Motor neuron (in vitro differentiated cells): ENCODE measurements around the gene AMPD3. TPM values are rescaled to one million over a fixed set of nuclear protein-coding genes. Genes with fewer than 3 reads are reported as not detected.

Experiments used
- ATAC-seq, 8 experiments: fragments of 200-7000 bp; cut with Tn5 transposase; replicated peaks in 6 of 8; 2 replicates each; pipeline ENCODE4 v1.8.0; 2021; ENCODE audit warnings: mild to moderate bottlenecking in 8 of 8, moderate library complexity in 8 of 8
- H3K27ac ChIP-seq, 2 donors: fragments of 250-450 bp; sonication (Bioruptor Pico); 2 replicates each; pipeline ENCODE4 v1.9.0; 2021; ENCODE audit warnings: antibody characterized with exemption in 2 of 2, mild to moderate bottlenecking in 2 of 2, moderate library complexity in 1 of 2
- H3K4me1 ChIP-seq, 2 donors: fragments of 250-450 bp; sonication (Bioruptor Pico); replicated peaks in 1 of 2; 2 replicates each; pipeline ENCODE4 v1.6.1; 2021; ENCODE audit warnings: antibody characterized with exemption in 2 of 2, mild to moderate bottlenecking in 2 of 2, moderate library complexity in 1 of 2
- H3K4me3 ChIP-seq, 5 donors: fragments of 250-450 bp; sonication (Bioruptor Pico); 2 replicates each; pipeline ENCODE4 v1.9.0; 2021; ENCODE audit warnings: antibody characterized with exemption in 5 of 5, mild to moderate bottlenecking in 5 of 5, moderate library complexity in 4 of 5
- WGBS, 10 experiments: fragments of 450-650 bp; shearing (Covaris generic); methylation state at CpG; one replicate each; pipeline ENCODE4 v1.0.0; 2022; 5-methylcytosine and 5-hydroxymethylcytosine counted together
- in situ Hi-C, 9 experiments: fragments of 400-800 bp; cut with MboI; loops; one replicate each; pipeline ENCODE4 v1.15.0; 2021; ENCODE audit warnings: low sequenced_read_pairs in 9 of 9, low pct_unique_long_range_greater_than_20kb in 2 of 9; ENCODE audit not compliant: unreplicated experiment in 9 of 9
- total RNA-seq, 8 experiments: library from RNA; unstranded; fragments of 300-600 nt; gene quantifications; 2 replicates each; pipeline versions ENCODE4 v1.2.3 to v1.2.4, GENCODE V29; 2022

The AMPD3 gene
- total RNA-seq, 8 experiments from 2014 or later = 0.46 to 13.5 (median 2.4) TPM

- no peak for ATAC-seq
- Histone ChIP-seq H3K4me1 (no peaks in the 10 kb centered on the region), H3K27ac (no peak overlapping the region), H3K4me3 (no peak overlapping the region)
- WGBS, 10 experiments = 43 to 100% (median 91%) methylated on average over 1 to 3 of the region's 5 CpGs; no CpG with 5 or more reads in 6 of the 10 experiments
- in situ Hi-C loops = no loop called here
Observed at GRCh38 chr11:10499452-10499851, 44.4 kb downstream of the AMPD3 start.

- in situ Hi-C loops = loop anchor here in 2 of 9 experiments (25.0 kb wide), 1 partner anchor 237 kb away; no protein-coding TSS in a partner anchor
- Histone ChIP-seq H3K27ac (no peak overlapping the region), H3K4me1 (no peaks in the 10 kb centered on the region), H3K4me3 (no peak overlapping the region)
- WGBS, 10 experiments = 50 to 90% (median 81%) methylated on average over 2 to 6 of the region's 15 CpGs; no CpG with 5 or more reads in 5 of the 10 experiments
- no peak for ATAC-seq
Observed at GRCh38 chr11:10499874-10500601, 45.0 kb downstream of the AMPD3 start.

GRCh38 chr11:10500757-10501684, 46.0 kb downstream of the AMPD3 start:
- in situ Hi-C loops = loop anchor here in 2 of 9 experiments (25.0 kb wide), 1 partner anchor 236 kb away; no protein-coding TSS in a partner anchor
- 54 to 100% (median 94%) methylated on average over 1 to 7 of the region's 20 CpGs; no CpG with 5 or more reads in 3 of the 10 experiments for WGBS, 10 experiments
- ATAC-seq = no peak
- Histone ChIP-seq H3K27ac (no peak overlapping the region), H3K4me3 (no peak overlapping the region), H3K4me1 (no peaks in the 10 kb centered on the region)

GRCh38 chr11:10502065-10502680, 47.1 kb downstream of the AMPD3 start:
- no peaks in the 10 kb centered on the region for H3K4me1 ChIP-seq
- no peak overlapping the region for H3K4me3 ChIP-seq
- ATAC-seq = no peak
- WGBS, 10 experiments = 80 to 100% (median 89%) methylated on average over 1 to 5 of the region's 6 CpGs; no CpG with 5 or more reads in 1 of the 10 experiments
- in situ Hi-C loops = loop anchor here in 2 of 9 experiments (25.0 kb wide), 1 partner anchor 235 kb away; no protein-coding TSS in a partner anchor
- no peak overlapping the region for H3K27ac ChIP-seq

GRCh38 chr11:10502770-10503169, 47.7 kb downstream of the AMPD3 start:
- Histone ChIP-seq H3K4me1 (no peaks in the 10 kb centered on the region), H3K27ac (no peak overlapping the region), H3K4me3 (no peak overlapping the region)
- ATAC-seq = no peak
- in situ Hi-C loops = loop anchor here in 2 of 9 experiments (25.0 kb wide), 1 partner anchor 235 kb away; no protein-coding TSS in a partner anchor
- 61 to 95% (median 86%) methylated on average over 2 to 3 of the region's 3 CpGs; no CpG with 5 or more reads in 3 of the 10 experiments for WGBS, 10 experiments

- ATAC-seq = no peak
- Histone ChIP-seq H3K4me3 (no peak overlapping the region), H3K27ac (no peak overlapping the region), H3K4me1 (no peaks in the 10 kb centered on the region)
- in situ Hi-C loops = loop anchor here in 2 of 9 experiments (25.0 kb wide), 1 partner anchor 234 kb away; no protein-coding TSS in a partner anchor
- 78 to 100% (median 92%) methylated on average over 1 to 2 of the region's 2 CpGs; no CpG with 5 or more reads in 2 of the 10 experiments for WGBS, 10 experiments
Observed at GRCh38 chr11:10503221-10503620, 48.2 kb downstream of the AMPD3 start.

GRCh38 chr11:10503777-10504480, 48.9 kb downstream of the AMPD3 start:
- no peak overlapping the region for H3K27ac ChIP-seq
- 27 to 100% (median 81%) methylated on average over 1 to 5 of the region's 5 CpGs; no CpG with 5 or more reads in 2 of the 10 experiments for WGBS, 10 experiments
- no peak overlapping the region for H3K4me3 ChIP-seq
- no peak for ATAC-seq
- in situ Hi-C loops = loop anchor here in 2 of 9 experiments (25.0 kb wide), 1 partner anchor 233 kb away; no protein-coding TSS in a partner anchor
- H3K4me1 ChIP-seq = no peaks in the 10 kb centered on the region

GRCh38 chr11:10504490-10504889, 49.4 kb downstream of the AMPD3 start:
- WGBS, 10 experiments = 40 to 100% (median 84%) methylated on average over 1 to 5 of the region's 11 CpGs; no CpG with 5 or more reads in 4 of the 10 experiments
- in situ Hi-C loops = loop anchor here in 2 of 9 experiments (25.0 kb wide), 1 partner anchor 233 kb away; no protein-coding TSS in a partner anchor
- H3K4me1 ChIP-seq = no peaks in the 10 kb centered on the region
- H3K4me3 ChIP-seq = no peak overlapping the region
- no peak for ATAC-seq
- H3K27ac ChIP-seq = no peak overlapping the region

- in situ Hi-C loops = loop anchor here in 2 of 9 experiments (25.0 kb wide), 1 partner anchor 232 kb away; no protein-coding TSS in a partner anchor
- no peak for ATAC-seq
Observed at GRCh38 chr11:10505278-10506007, 50.4 kb downstream of the AMPD3 start.

GRCh38 chr11:10506008-10506370, 50.9 kb downstream of the AMPD3 start:
- H3K27ac ChIP-seq = no peak overlapping the region
- ATAC-seq = no peak
- H3K4me3 ChIP-seq = no peak overlapping the region
- no peaks in the 10 kb centered on the region for H3K4me1 ChIP-seq
- in situ Hi-C loops = loop anchor here in 2 of 9 experiments (25.0 kb wide), 1 partner anchor 231 kb away; no protein-coding TSS in a partner anchor

More at GRCh38 chr11:10505278-10506007, 50.4 kb downstream of the AMPD3 start:
- Histone ChIP-seq H3K27ac (no peak overlapping the region), H3K4me3 (no peak overlapping the region), H3K4me1 (no peaks in the 10 kb centered on the region)
- WGBS, 10 experiments = 53 to 100% (median 90%) methylated on average over 2 to 5 of the region's 6 CpGs; no CpG with 5 or more reads in 1 of the 10 experiments

GRCh38 chr11:10511181-10511621, 56.1 kb downstream of the AMPD3 start:
- 0 to 81% (median 26%) methylated on average over 1 to 9 of the region's 10 CpGs; no CpG with 5 or more reads in 2 of the 10 experiments for WGBS, 10 experiments
- Histone ChIP-seq H3K4me1 (peaks cover 0 to 2% of the 10 kb centered on the region in 2 donors), H3K27ac (no peak overlapping the region), H3K4me3 (no peak overlapping the region)
- ATAC-seq = no peak
- in situ Hi-C loops = loop anchor here in 2 of 9 experiments (25.0 kb wide), 1 partner anchor 226 kb away; no protein-coding TSS in a partner anchor
